Measurements from ENCODE around the gene HSPA12B.

- TF ChIP-seq CTCF (conservative IDR thresholded peaks at IDR 0.05; ENCODE audit: low read length) (no peak), EZH2phosphoT487 (IDR thresholded peaks at IDR 0.05; ENCODE audit: borderline replicate concordance, low read depth, low read length) (no peak)
These were observed 12.4 kb upstream of the HSPA12B start for GRCh38 chr20:3720068-3720467.

All from OCI-LY7 (cell line).